ENCODE measurements around the gene FGB. TPM values are rescaled to one million over a fixed set of nuclear protein-coding genes. Genes with fewer than 3 reads are reported as not detected.
A peak's percentile ranks its signal among the peaks of the same experiment; 100 is the strongest.

FGB gene
- total and polyA plus RNA-seq, 2 of the 13 experiments (the other 11 are each of a cell fraction or from before 2014, with no cell fraction given) = 226 to 784 TPM

GRCh38 chr4:154584259-154584658 is 21.4 kb downstream of the FGB start (continued):
- TF ChIP-seq, protein P1, sequence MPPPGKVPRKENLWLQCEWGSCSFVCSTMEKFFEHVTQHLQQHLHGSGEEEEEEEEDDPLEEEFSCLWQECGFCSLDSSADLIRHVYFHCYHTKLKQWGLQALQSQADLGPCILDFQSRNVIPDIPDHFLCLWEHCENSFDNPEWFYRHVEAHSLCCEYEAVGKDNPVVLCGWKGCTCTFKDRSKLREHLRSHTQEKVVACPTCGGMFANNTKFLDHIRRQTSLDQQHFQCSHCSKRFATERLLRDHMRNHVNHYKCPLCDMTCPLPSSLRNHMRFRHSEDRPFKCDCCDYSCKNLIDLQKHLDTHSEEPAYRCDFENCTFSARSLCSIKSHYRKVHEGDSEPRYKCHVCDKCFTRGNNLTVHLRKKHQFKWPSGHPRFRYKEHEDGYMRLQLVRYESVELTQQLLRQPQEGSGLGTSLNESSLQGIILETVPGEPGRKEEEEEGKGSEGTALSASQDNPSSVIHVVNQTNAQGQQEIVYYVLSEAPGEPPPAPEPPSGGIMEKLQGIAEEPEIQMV (CRISPR knock-in tag; IDR thresholded peaks at IDR 0.05; ENCODE audit: low read depth) = 0 out of 2 replicates have a peak, but pooled peaks have one; percentile 42
- TF ChIP-seq, protein P2, sequence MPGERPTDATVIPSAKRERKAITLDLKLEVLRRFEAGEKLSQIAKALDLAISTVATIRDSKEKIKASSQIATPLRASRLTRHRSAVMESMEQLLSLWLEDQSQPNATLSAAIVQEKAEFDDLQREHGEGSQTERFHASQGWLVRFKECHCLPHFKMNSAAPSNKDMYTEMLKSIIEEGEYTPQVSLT (CRISPR knock-in tag; IDR thresholded peaks at IDR 0.05; ENCODE audit: borderline replicate concordance, low read depth) = no peak
- TF ChIP-seq ISX (CRISPR knock-in tag; conservative IDR thresholded peaks at IDR 0.05) (no peak), NCOA5 (CRISPR knock-in tag; IDR thresholded peaks at IDR 0.05) (peak; percentile 35; the same call in 1 of the 2 replicates), PPARG (CRISPR knock-in tag; conservative IDR thresholded peaks at IDR 0.05) (no peak), ZNF550 (CRISPR knock-in tag; IDR thresholded peaks at IDR 0.05; ENCODE audit: borderline replicate concordance) (no peak), TFDP1 (CRISPR knock-in tag; IDR thresholded peaks at IDR 0.05; ENCODE audit: borderline replicate concordance) (no peak), ZNF850 (CRISPR knock-in tag; conservative IDR thresholded peaks at IDR 0.05) (no peak), THAP7 (CRISPR knock-in tag; IDR thresholded peaks at IDR 0.05) (no peak), ATRX (CRISPR knock-in tag; IDR thresholded peaks at IDR 0.05; ENCODE audit: borderline replicate concordance) (no peak)
- TF ChIP-seq, protein P3, sequence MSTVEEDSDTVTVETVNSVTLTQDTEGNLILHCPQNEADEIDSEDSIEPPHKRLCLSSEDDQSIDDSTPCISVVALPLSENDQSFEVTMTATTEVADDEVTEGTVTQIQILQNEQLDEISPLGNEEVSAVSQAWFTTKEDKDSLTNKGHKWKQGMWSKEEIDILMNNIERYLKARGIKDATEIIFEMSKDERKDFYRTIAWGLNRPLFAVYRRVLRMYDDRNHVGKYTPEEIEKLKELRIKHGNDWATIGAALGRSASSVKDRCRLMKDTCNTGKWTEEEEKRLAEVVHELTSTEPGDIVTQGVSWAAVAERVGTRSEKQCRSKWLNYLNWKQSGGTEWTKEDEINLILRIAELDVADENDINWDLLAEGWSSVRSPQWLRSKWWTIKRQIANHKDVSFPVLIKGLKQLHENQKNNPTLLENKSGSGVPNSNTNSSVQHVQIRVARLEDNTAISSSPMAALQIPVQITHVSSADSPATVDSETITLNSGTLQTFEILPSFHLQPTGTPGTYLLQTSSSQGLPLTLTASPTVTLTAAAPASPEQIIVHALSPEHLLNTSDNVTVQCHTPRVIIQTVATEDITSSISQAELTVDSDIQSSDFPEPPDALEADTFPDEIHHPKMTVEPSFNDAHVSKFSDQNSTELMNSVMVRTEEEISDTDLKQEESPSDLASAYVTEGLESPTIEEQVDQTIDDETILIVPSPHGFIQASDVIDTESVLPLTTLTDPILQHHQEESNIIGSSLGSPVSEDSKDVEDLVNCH (CRISPR knock-in tag; IDR thresholded peaks at IDR 0.05) = no peak
- TF ChIP-seq, protein P4, sequence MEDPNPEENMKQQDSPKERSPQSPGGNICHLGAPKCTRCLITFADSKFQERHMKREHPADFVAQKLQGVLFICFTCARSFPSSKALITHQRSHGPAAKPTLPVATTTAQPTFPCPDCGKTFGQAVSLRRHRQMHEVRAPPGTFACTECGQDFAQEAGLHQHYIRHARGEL (CRISPR knock-in tag; IDR thresholded peaks at IDR 0.05) = no peak
- TF ChIP-seq, protein P5, sequence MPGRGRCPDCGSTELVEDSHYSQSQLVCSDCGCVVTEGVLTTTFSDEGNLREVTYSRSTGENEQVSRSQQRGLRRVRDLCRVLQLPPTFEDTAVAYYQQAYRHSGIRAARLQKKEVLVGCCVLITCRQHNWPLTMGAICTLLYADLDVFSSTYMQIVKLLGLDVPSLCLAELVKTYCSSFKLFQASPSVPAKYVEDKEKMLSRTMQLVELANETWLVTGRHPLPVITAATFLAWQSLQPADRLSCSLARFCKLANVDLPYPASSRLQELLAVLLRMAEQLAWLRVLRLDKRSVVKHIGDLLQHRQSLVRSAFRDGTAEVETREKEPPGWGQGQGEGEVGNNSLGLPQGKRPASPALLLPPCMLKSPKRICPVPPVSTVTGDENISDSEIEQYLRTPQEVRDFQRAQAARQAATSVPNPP (CRISPR knock-in tag; IDR thresholded peaks at IDR 0.05) = peak; percentile 45; the same call in 1 of the 2 replicates
- TF ChIP-seq, protein P6, sequence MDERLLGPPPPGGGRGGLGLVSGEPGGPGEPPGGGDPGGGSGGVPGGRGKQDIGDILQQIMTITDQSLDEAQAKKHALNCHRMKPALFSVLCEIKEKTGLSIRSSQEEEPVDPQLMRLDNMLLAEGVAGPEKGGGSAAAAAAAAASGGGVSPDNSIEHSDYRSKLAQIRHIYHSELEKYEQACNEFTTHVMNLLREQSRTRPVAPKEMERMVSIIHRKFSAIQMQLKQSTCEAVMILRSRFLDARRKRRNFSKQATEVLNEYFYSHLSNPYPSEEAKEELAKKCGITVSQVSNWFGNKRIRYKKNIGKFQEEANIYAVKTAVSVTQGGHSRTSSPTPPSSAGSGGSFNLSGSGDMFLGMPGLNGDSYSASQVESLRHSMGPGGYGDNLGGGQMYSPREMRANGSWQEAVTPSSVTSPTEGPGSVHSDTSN (CRISPR knock-in tag; IDR thresholded peaks at IDR 0.05) = no peak
- TF ChIP-seq, protein P7, sequence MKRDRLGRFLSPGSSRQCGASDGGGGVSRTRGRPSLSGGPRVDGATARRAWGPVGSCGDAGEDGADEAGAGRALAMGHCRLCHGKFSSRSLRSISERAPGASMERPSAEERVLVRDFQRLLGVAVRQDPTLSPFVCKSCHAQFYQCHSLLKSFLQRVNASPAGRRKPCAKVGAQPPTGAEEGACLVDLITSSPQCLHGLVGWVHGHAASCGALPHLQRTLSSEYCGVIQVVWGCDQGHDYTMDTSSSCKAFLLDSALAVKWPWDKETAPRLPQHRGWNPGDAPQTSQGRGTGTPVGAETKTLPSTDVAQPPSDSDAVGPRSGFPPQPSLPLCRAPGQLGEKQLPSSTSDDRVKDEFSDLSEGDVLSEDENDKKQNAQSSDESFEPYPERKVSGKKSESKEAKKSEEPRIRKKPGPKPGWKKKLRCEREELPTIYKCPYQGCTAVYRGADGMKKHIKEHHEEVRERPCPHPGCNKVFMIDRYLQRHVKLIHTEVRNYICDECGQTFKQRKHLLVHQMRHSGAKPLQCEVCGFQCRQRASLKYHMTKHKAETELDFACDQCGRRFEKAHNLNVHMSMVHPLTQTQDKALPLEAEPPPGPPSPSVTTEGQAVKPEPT (CRISPR knock-in tag; IDR thresholded peaks at IDR 0.05; ENCODE audit: low read depth) = no peak
